Measurements from ENCODE around the gene THBS3. TPM values are rescaled to one million over a fixed set of nuclear protein-coding genes. Genes with fewer than 3 reads are reported as not detected.

THBS3 gene
- total and polyA plus RNA-seq, 2 donors (not counting 1 experiment from before 2014, with no cell fraction given) = 36.8 to 39.6 TPM

DNA sequence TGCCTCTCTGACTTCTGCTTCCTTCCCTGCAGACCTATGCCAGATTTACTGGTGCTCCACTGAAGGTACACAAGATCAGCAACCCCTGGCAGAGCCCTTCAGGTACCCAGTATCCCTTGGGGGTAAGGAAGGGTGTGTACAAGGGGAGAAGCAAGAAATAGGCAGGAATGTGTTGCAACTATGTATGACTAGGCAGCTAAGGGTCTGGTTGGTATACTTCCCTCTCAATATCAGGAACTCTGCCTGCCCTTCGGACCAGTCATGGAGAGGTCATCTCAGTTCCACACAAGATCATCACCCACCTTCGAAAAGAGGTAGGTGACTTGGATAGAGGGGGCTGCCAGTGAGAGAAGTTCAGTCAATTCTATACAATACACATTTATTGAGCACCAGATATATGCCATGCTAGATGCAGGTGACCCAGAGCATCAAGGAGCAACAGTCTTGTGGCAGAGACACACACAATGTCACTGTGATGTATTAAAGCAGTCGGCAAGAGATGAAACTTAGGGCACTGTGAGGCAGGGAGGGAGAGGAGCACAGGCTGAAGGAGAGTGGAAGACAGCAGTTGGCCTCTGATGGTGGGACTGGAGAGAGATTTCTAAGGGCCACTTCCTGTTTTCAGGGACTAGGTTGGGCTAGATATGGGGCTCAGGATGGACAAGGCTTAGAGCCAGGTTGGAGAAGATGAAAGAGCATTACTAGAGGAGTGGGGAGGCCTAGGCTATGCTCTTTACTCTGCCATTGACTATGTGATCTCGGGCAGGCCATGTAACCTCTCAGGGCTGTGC lies 2.8 kb upstream of the THBS3 start:
- Histone ChIP-seq H2AFZ (ENCODE audit: low read length) (no peak overlapping the region), H4K20me1 (ENCODE audit: control insufficient read depth, extremely low read depth, insufficient read depth, low read length) (no peaks in the 10 kb centered on the region), H3K27ac (ENCODE audit: insufficient read depth, low read length) (no peak overlapping the region), H3K36me3 (ENCODE audit: control insufficient read depth, insufficient read depth, low read length) (no peaks in the 10 kb centered on the region), H3K27me3 (ENCODE audit: control insufficient read depth, insufficient read depth, low read length) (no peaks in the 10 kb centered on the region), H3K4me1 (ENCODE audit: control insufficient read depth, extremely low read depth, insufficient read depth, low read length) (peaks cover 15% of the 10 kb centered on the region), H3K9me3 (ENCODE audit: control insufficient read depth, insufficient read depth, low read depth, low read length) (no peaks in the 10 kb centered on the region), H3K79me2 (ENCODE audit: control insufficient read depth, insufficient read depth, low read length) (no peaks in the 10 kb centered on the region), H3K9ac (ENCODE audit: insufficient read depth, low read length) (no peak overlapping the region), H3K4me3 (replicated peaks in 1 of 4; ENCODE audit: control extremely low read depth in 1 of 4, insufficient read depth in 1 of 4, low read depth in 3 of 4, low read length in 4 of 4) (no peak overlapping the region), H3K4me2 (ENCODE audit: extremely low read depth, insufficient read depth, low read length) (no peak overlapping the region)
- TF ChIP-seq EZH2 (IDR thresholded peaks at IDR 0.05; ENCODE audit: low read length, missing control alignments) = no peak
- TF ChIP-seq, protein P1, sequence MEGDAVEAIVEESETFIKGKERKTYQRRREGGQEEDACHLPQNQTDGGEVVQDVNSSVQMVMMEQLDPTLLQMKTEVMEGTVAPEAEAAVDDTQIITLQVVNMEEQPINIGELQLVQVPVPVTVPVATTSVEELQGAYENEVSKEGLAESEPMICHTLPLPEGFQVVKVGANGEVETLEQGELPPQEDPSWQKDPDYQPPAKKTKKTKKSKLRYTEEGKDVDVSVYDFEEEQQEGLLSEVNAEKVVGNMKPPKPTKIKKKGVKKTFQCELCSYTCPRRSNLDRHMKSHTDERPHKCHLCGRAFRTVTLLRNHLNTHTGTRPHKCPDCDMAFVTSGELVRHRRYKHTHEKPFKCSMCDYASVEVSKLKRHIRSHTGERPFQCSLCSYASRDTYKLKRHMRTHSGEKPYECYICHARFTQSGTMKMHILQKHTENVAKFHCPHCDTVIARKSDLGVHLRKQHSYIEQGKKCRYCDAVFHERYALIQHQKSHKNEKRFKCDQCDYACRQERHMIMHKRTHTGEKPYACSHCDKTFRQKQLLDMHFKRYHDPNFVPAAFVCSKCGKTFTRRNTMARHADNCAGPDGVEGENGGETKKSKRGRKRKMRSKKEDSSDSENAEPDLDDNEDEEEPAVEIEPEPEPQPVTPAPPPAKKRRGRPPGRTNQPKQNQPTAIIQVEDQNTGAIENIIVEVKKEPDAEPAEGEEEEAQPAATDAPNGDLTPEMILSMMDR (conservative IDR thresholded peaks at IDR 0.05 in 1 of 2, IDR thresholded peaks at IDR 0.05 in 1 of 2; ENCODE audit: low read depth in 1 of 2, low read length in 2 of 2) = no peak
- DNase-seq (ENCODE audit: low read depth in 2 of 2) = no peak

DNA sequence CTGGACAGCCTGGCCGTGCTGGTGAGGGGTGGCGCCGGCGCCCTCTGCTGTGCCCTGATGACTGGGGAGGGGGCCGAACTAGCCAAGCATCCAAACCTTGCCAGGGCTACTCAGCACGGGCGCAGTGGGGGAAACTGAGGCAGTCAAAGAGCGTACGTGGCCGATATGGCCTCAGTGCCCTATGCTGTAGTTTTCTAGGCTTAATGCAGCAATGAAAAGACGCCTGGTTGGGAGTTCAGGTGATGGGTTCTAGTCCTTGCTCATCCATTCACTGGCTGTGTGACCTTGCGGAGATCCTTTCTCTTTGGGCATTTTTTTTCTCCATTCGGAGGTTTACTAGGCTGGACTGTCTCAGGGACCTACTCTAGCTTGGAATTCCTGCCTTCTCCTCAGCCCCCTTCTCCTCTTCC lies 1.6 kb upstream of the THBS3 start:
- Histone ChIP-seq H3K9ac (ENCODE audit: insufficient read depth, low read length) (peak overlapping the region; percentile 100), H4K20me1 (ENCODE audit: control insufficient read depth, extremely low read depth, insufficient read depth, low read length) (no peaks in the 10 kb centered on the region)
- DNase-seq (ENCODE audit: low read depth in 2 of 2) = no peak

More for the DNA sequence above, 1.6 kb upstream of the THBS3 start:
- H3K4me3 ChIP-seq (replicated peaks in 1 of 4; ENCODE audit: control extremely low read depth in 1 of 4, insufficient read depth in 1 of 4, low read depth in 3 of 4, low read length in 4 of 4) = peak overlapping the region; percentile 75 to 100 (median 90)
- H2AFZ ChIP-seq (ENCODE audit: low read length) = peak overlapping the region; percentile 25
- peak overlapping the region; percentile 100 for H3K27ac ChIP-seq (ENCODE audit: insufficient read depth, low read length)
- H3K4me2 ChIP-seq (ENCODE audit: extremely low read depth, insufficient read depth, low read length) = peak overlapping the region; percentile 95
- TF ChIP-seq, protein P1 (conservative IDR thresholded peaks at IDR 0.05 in 1 of 2, IDR thresholded peaks at IDR 0.05 in 1 of 2; ENCODE audit: low read depth in 1 of 2, low read length in 2 of 2) = no peak
- no peak for TF ChIP-seq EZH2 (IDR thresholded peaks at IDR 0.05; ENCODE audit: low read length, missing control alignments)
- no peaks in the 10 kb centered on the region for H3K36me3 ChIP-seq (ENCODE audit: control insufficient read depth, insufficient read depth, low read length)
- H3K9me3 ChIP-seq (ENCODE audit: control insufficient read depth, insufficient read depth, low read depth, low read length) = no peaks in the 10 kb centered on the region
- H3K4me1 ChIP-seq (ENCODE audit: control insufficient read depth, extremely low read depth, insufficient read depth, low read length) = peaks cover 15% of the 10 kb centered on the region
- no peaks in the 10 kb centered on the region for H3K79me2 ChIP-seq (ENCODE audit: control insufficient read depth, insufficient read depth, low read length)
- no peaks in the 10 kb centered on the region for H3K27me3 ChIP-seq (ENCODE audit: control insufficient read depth, insufficient read depth, low read length)

Measured in fibroblast of lung (primary cell).